Mesodermal cell (in vitro differentiated cells): Measurements from ENCODE around the gene SDK1.

Experiments
- H3K27ac ChIP-seq: 2 replicates; pipeline ENCODE4 v1.7.0; 2013; ENCODE audit warnings: mild to moderate bottlenecking, low read depth, low read length, moderate library complexity; ENCODE audit not compliant: severe bottlenecking
- H3K36me3 ChIP-seq: 2 replicates; pipeline ENCODE4 v1.7.1; 2013; ENCODE audit warnings: mild to moderate bottlenecking, low read length, moderate library complexity; ENCODE audit not compliant: control insufficient read depth, insufficient read depth
- H3K4me1 ChIP-seq: one replicate; pipeline ENCODE4 v1.7.1; 2013; ENCODE audit warnings: mild to moderate bottlenecking, low read length; ENCODE audit not compliant: insufficient read depth, control insufficient read depth, poor library complexity, severe bottlenecking
- H3K4me3 ChIP-seq: 2 replicates; pipeline ENCODE4 v1.7.0; 2013; ENCODE audit warnings: low read length, control low read depth, mild to moderate bottlenecking; ENCODE audit not compliant: insufficient read depth, poor library complexity, severe bottlenecking; ENCODE audit errors: extremely low read depth
- H3K9me3 ChIP-seq: 2 replicates; pipeline ENCODE4 v1.7.1; 2013; ENCODE audit warnings: mild to moderate bottlenecking, low read length, moderate library complexity; ENCODE audit not compliant: control insufficient read depth
- WGBS, 2 experiments: methylation state at CpG; one replicate each; pipeline ENCODE4 v1.1.5; 2013; ENCODE audit warnings: missing lambda C conversion rate in 2 of 2; ENCODE audit not compliant: insufficient coverage in 2 of 2; 5-methylcytosine and 5-hydroxymethylcytosine counted together

The SDK1 gene

DNA sequence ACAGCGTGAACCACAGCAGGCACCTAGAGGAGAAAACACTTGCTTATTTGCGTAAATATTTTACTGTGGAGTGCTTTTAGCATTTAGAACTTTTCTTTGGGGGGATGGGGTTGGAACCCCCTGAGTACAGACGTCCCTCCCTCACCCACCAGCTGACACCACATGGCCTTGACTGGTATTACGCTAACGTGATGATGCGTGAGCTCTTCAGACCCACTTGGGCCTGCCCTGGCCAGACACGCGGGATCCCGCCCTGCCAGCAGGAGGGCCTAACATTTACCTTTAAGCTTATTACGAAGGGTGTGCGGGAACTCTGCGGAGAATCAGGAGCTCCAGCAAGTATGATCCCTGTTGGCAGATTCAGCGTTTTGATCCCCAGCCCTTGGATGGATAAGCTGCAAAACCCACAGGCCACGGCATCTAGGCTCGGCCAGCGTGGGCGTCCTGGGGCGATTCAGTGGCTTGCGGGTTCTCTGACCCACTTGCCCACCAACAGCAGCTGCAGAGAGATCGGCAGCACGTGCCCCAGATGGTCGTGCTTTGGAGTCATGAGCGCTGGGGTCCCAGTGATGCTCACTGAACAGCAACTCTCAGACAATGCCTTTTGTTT is 835.6 kb downstream of the SDK1 start:
- Histone ChIP-seq H3K9me3 (no peaks in the 10 kb centered on the region), H3K36me3 (no peaks in the 10 kb centered on the region), H3K4me3 (no peak overlapping the region), H3K4me1 (no peaks in the 10 kb centered on the region), H3K27ac (no peak overlapping the region)
- 75 to 76% methylated on average over 20 to 22 of the region's 23 CpGs for WGBS, 2 experiments

DNA sequence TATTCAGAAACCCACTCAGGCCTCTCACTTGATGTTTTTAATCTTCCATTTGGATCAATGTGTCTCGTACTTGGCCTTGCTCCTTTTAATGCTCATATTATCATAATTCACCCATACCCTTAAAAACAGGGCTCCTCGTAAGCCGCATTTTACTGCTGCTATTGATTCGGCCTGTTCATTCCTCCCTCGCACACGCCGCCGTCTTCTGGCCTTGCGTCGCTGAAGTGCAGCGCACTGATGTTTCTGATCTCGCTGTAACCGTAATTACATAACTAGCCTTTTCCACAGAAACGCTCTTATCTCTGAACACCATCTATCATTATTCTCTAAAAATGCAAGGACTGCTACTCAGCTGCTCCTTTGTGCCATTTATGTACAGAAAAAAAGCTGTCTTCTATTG is 836.5 kb downstream of the SDK1 start:
- Histone ChIP-seq H3K9me3 (no peaks in the 10 kb centered on the region), H3K4me1 (no peaks in the 10 kb centered on the region), H3K36me3 (no peaks in the 10 kb centered on the region), H3K4me3 (no peak overlapping the region), H3K27ac (no peak overlapping the region)
- WGBS, 2 experiments: 87 to 96% methylated on average over 14 of the region's 14 CpGs

DNA sequence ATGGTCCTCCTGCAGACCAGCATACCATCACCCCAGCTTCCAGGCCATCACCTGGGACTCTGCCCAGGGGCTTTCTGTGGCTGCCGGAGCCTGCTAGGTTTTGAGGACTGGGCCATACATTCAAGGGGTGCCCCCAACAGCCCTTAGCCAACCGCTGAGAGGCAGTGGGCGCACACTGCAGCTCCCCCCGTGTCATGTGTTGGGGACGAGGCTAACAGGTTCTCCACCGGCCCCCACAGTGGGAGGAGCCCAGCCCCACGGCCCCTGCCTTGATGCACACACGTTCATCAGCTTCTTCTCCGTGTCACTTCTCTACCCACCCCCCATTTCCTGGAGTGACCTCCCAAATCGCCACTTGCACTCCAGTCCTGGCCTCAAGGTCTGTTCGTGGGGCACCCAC is 837.8 kb downstream of the SDK1 start:
- H3K36me3 ChIP-seq: no peaks in the 10 kb centered on the region
- 90 to 98% methylated on average over 6 to 7 of the region's 11 CpGs for WGBS, 2 experiments

DNA sequence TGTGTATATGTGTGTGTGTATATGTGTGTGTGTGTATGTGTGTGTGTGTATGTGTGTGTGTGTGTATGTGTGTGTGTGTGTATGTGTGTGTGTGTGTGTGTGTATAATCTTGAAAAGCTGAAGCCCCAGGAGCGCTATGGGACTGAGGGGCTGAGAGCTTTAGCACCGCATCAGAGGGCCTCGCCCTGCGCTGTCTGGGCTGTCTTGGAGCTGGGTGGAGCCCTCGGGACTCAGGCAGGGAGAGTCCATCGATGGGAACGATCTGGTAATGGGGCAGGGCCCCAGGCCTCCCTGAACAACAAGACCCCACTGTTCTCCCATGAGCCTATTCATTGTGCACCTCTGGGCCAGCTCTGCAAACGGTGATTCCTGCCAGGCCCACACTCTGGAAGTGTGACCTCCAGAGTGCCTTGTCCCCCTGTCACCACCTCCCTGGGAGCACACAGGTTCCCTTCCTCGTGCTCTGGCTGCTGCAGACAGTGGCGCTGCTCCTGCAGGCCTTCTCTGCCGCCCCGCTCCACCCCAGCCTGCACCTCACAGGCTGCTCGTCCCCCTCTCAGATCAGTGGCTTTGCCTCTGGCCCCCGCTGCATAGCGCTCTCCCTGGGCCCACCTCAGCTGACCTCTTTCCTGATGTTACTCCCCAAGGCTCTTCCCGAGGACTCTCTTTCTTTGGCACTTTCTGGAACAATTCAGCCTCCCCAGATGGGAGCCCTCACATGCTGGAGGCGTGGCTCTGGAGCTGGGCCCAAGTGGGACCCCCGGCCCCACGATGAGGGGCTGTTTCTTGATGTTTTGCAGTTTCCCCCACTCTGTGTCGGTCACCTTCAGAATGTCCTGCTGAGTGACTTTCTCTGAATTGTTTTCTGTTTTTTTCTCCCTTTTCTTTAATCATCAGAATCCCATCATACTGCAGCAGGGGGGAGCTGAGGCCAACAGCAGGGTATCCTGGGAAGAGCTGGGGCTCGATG is 838.9 kb downstream of the SDK1 start:
- 80 to 83% methylated on average over 15 to 19 of the region's 21 CpGs for WGBS, 2 experiments

More for the DNA sequence above, 837.8 kb downstream of the SDK1 start:
- Histone ChIP-seq H3K4me1 (no peaks in the 10 kb centered on the region), H3K27ac (no peak overlapping the region), H3K9me3 (no peaks in the 10 kb centered on the region), H3K4me3 (no peak overlapping the region)

DNA sequence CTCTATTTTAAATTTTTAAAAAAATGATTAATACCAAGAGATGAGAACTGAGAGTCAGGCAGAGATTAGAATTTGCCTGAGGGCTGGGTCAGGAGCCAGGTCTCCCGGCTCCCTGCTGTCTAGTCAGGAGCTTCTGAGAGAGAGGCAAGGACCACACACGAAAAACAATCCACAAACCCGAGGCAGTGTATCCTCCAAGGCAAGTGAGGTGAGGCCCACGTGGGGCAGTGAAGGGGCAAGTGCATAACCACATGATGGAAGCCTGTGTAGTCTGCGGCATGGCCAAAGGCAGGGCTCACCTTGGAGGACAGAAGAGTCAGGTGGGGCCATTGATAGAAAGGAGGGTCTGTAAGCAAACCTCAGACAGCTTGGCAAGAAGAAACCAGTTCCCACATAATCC is 839.9 kb downstream of the SDK1 start:
- Histone ChIP-seq H3K36me3 (no peaks in the 10 kb centered on the region), H3K27ac (no peak overlapping the region), H3K4me3 (no peak overlapping the region), H3K4me1 (no peaks in the 10 kb centered on the region), H3K9me3 (no peaks in the 10 kb centered on the region)
- 66 to 77% methylated on average over 5 of the region's 5 CpGs for WGBS, 2 experiments

More for the DNA sequence above, 838.9 kb downstream of the SDK1 start:
- no peak overlapping the region for H3K27ac ChIP-seq
- no peaks in the 10 kb centered on the region for H3K4me1 ChIP-seq
- H3K36me3 ChIP-seq: no peaks in the 10 kb centered on the region
- no peaks in the 10 kb centered on the region for H3K9me3 ChIP-seq
- no peak overlapping the region for H3K4me3 ChIP-seq

DNA sequence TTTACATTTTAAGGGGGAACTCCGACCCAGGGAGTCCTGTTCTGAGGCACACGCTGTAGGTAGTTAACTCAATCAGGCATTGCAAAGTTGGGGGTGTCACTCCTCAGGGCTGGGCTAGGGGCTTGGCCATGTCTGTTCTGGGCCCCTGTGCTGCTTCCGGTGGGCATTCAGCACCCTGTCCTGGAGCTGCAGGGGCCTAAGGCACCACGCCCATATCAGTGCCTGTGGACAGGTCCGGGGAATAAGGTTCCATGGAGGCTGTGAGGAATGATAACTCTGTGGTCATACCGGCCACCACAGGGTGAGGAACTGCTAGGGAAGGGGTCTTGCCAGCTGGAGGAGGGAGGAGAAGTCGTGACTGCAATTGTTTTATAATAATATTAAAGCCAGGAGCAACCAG is 842.0 kb downstream of the SDK1 start:
- H3K4me3 ChIP-seq: no peak overlapping the region
- WGBS, 2 experiments: 89 to 91% methylated on average over 4 to 7 of the region's 7 CpGs
- no peak overlapping the region for H3K27ac ChIP-seq
- H3K4me1 ChIP-seq: no peaks in the 10 kb centered on the region
- H3K9me3 ChIP-seq: no peaks in the 10 kb centered on the region
- no peaks in the 10 kb centered on the region for H3K36me3 ChIP-seq

DNA sequence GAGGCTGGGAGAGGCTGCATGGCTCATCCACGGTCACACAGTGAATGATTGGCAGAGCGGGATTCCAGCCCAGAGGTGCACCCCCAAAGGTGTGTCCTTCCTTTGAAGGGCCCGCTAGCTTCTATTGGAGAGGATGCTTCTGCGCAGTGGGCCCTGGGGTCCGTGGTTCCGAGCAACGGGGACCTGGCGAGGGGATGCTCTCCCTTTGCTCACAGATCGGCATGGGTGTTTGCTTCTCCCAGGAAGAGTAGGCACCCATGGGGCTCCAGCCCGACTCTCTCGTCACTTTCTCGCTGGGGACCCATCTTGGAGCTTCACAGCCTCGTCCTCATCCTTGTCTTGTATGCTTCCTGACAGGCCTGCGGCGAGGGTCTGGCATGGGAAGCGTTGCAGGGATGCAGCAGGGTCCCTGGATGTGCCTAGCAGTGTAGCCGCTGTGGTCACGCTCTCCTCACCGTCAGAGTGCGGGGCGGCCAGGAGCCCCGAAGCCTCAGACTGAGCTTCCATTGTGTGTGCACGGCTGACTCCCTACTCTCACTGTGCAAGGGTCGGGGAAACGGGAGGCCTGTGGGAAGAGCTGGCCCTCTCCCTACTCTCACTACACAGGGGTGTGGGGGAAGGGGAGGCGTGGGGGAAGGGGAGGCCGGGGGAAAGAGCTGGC is 842.6 kb downstream of the SDK1 start:
- H3K4me3 ChIP-seq: no peak overlapping the region
- H3K36me3 ChIP-seq: no peaks in the 10 kb centered on the region
- WGBS, 2 experiments: 89 to 91% methylated on average over 22 to 23 of the region's 27 CpGs
- H3K27ac ChIP-seq: no peak overlapping the region
- no peaks in the 10 kb centered on the region for H3K9me3 ChIP-seq
- no peaks in the 10 kb centered on the region for H3K4me1 ChIP-seq

DNA sequence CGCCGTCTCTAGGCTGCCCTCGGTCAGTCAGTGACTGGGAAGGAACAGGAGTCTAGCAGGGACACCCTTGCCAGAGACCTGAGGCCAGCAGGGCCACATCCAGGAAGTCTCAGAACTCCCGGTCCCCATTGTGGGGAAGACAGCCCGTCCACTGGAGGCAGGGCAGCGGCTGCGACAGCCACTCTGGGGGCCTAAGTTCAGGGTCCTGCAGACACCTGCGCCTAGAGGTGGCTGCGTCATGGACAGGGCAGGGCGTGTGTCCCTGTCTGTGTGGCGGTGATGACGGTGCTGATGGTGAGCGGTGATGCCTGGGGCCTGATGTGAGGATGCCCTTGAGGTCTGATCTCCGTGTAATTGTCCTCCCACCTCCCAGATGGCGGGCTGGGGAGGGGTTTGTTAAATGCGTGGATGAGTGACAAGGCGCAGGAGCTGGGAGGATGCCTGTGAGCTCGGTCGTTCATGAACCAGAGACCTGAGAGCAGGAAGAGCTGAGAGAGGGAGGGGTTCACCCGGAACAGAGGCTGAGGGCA is 843.2 kb downstream of the SDK1 start:
- H3K4me3 ChIP-seq: no peak overlapping the region
- 46 to 50% methylated on average over 9 to 11 of the region's 20 CpGs for WGBS, 2 experiments
- H3K27ac ChIP-seq: no peak overlapping the region
- H3K4me1 ChIP-seq: no peaks in the 10 kb centered on the region
- no peaks in the 10 kb centered on the region for H3K36me3 ChIP-seq
- H3K9me3 ChIP-seq: no peaks in the 10 kb centered on the region

DNA sequence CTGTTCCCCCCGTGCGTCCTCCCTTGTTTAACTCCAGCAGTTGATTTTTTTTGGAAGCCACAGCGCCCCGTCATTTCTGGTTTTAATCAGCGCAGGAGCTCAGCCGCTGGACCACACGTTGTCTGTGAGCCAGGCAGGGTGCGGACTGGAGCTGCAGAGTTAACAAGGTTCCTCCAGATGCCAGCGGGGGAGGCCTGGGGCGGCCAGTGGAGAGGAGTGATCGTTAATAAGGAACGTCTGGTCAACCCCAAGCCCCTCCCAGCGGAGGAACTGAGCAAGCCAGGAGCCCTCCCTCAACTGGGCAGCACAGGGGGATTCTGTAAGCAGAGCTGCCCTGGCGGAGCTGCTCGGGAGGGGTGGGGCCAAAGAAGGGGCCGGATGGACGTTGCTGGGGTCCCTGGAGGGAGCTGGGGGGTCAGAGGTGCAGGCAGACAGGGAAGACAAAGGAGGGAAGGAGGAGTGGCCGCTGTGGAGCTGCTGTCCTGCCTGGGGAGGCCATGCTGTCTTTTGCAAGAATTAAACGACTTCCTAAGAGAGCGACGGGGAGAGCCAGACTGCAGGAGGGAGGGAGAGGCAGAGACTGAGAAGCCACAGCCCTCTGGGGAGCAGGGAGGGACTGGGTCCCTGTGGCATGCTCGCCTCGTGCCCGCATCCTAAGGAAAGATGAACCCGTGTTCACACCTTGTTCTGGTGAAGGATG is 843.9 kb downstream of the SDK1 start:
- H3K9me3 ChIP-seq: no peaks in the 10 kb centered on the region
- no peaks in the 10 kb centered on the region for H3K4me1 ChIP-seq
- WGBS, 2 experiments: 35 to 37% methylated on average over 20 to 24 of the region's 25 CpGs
- H3K4me3 ChIP-seq: no peak overlapping the region
- peak overlapping the region; percentile 33 for H3K27ac ChIP-seq
- no peaks in the 10 kb centered on the region for H3K36me3 ChIP-seq

DNA sequence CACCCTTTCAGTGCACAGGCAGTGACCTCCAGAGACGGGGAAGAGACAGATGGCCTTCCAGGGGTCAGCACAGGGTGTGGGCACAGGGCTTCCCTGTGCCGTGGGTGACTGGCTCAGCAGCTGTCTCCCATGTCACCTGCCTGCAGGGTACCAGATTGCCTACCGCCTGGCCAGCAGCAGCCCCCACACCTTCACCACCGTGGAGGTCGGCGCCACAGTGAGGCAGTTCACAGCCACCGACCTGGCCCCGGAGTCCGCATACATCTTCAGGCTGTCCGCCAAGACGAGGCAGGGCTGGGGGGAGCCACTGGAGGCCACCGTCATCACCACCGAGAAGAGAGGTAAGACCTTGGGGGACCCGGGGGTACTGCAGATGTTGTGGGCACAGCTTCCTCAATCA is 844.5 kb downstream of the SDK1 start:
- H3K27ac ChIP-seq: peak overlapping the region; percentile 33
- no peak overlapping the region for H3K4me3 ChIP-seq
- H3K36me3 ChIP-seq: no peaks in the 10 kb centered on the region
- 93% methylated on average over 11 to 14 of the region's 14 CpGs for WGBS, 2 experiments
- H3K9me3 ChIP-seq: no peaks in the 10 kb centered on the region
- no peaks in the 10 kb centered on the region for H3K4me1 ChIP-seq
